UCSD-AML1 (cell line): ENCODE measurements around the gene CAPN12.

ENCODE experiments used
- DNase-seq: peaks from one replicate; lab custom pipeline; 2025; ENCODE audit not compliant: unreplicated experiment; lab: John Stamatoyannopoulos, UW

Gene CAPN12

DNA sequence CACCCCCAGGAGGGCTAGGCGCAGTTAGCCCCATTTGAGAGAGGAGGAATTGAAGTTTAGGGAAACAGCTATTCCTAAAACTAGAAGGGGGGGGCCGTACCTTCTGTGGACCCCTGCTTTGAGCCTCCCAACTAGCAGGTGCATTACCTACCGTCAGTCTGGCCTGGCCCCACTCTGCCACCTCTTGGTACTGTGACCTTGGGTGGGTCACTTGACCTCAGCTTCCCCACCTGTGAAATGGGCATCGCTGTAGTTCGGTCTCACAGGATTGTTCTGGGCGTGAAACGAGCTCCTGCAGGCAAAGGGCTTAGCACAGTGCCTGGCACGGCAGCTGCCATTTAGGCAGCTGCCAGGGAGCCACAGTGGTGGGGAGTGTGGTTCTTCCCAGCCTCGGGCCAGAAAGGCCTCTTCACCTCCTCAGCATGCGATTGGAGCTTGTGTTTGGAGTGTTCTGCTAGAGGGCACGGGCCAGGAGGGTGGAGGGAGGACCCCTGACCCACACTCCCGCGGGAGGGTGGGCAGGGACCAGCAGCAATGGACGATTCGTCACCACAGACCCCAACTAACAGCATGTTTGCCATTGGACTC lies 32.0 kb downstream of the CAPN12 start:
- no peak for DNase-seq

DNA sequence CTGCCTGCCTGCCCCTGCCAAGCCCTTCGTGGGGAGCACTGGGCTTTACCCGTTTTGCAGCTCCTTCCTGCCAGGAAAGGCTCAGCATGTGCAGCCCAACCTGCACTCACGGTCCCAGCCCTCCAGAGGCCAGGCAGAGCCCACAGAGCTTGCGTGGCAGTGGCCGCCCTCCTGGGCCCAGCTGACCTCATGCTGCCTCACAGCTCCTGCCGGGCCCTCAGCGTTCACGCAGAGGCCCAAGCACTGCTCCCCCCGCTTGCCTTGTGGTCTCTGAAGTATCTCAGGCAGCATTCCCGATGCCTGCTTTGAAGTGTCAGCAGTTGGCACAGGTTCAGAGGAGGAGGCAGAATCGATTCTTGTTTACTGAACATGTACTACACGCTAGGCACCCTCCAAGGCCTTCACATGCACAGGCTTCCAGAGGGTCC lies 32.5 kb downstream of the CAPN12 start:
- DNase-seq, result no peak

GRCh38 chr19:38710928-38711725 lies 33.1 kb downstream of the CAPN12 start:
- DNase-seq, result no peak

- no peak for DNase-seq
Observed at GRCh38 chr19:38710416-38710702, 33.9 kb downstream of the CAPN12 start.

GRCh38 chr19:38709671-38710415 lies 34.4 kb downstream of the CAPN12 start:
- no peak for DNase-seq

- DNase-seq, result no peak
Observed at GRCh38 chr19:38709119-38709518, 35.2 kb downstream of the CAPN12 start.

DNA sequence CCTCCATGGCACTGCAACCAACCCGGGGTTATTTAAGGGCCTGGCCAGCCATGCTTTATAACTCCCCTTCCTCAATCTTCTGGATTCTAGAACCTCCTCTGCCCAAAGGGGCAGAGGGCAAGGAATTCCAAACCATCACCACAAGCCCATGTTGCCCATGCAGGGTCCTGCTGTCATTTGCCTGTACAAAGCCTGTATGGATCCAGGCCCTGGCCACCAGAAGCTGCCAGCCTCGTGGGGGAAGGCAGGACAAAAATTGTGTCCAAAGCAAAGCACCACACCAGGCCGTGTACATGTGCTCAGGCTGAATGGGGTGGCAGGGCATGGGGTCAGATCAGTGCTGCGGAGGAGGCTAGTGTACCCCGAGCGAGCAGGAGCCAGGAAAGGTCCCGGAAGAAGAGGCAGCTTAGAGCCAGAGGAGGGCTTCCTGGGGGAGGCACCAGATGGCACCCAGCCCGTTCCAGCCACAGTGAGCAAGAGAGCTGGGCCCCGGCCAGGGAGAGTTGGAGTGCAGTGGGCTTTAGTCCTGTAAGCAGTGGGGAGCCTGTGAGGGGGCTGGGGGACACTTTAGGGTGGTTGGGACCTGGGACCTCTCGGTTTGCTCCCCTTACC lies 35.8 kb downstream of the CAPN12 start:
- DNase-seq, result no peak

GRCh38 chr19:38707512-38708114 lies 36.7 kb downstream of the CAPN12 start:
- no peak for DNase-seq

- DNase-seq, result no peak
Observed at GRCh38 chr19:38706792-38707511, 37.3 kb downstream of the CAPN12 start.

- no peak for DNase-seq
Observed at GRCh38 chr19:38705197-38706019, 38.9 kb downstream of the CAPN12 start.

DNA sequence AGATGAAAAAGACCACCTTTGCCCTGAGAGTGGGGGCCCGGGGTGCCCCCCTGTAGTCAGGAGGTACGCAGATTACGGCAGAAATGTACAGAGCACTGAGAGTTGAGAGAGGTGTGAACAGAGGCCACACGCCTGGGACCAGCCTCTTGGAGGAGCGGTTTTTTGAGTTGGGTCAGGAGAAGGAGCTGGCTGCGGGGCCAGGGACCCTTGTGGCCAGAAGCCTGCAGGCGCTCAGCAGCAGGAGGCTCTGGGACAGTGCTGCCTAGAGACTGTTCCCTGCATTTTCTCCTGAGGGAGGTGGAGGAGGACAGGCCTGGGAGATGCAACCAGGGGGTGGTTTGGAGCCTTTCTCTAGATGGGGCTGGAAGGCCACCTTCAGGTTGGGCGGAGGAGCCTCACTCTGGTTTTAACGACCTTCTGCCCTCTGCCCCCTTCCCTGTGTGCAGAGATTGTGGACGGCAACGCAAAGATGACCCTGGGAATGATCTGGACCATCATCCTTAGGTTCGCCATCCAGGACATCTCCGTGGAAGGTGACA lies 39.7 kb downstream of the CAPN12 start:
- DNase-seq, result no peak

DNA sequence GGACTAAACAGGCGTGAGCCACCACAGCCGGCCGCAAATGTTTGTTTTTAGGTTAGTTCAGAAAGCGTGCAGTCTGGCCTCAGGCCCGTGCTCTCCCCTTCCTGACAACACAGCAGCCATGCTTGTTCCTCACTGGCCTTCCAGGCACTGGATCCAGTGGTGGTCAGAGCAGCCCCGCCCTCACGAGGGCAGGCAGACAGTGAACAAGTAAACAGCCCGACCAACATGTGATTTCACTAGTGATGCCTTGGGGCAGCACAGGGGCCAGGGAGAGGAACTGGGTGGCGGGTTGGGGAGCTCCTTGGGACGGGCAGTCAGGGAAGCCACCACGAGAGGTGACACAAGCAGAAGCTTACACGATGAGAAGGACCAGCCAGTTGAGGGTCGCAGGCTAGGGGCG lies 40.8 kb downstream of the CAPN12 start:
- DNase-seq, result no peak

DNA sequence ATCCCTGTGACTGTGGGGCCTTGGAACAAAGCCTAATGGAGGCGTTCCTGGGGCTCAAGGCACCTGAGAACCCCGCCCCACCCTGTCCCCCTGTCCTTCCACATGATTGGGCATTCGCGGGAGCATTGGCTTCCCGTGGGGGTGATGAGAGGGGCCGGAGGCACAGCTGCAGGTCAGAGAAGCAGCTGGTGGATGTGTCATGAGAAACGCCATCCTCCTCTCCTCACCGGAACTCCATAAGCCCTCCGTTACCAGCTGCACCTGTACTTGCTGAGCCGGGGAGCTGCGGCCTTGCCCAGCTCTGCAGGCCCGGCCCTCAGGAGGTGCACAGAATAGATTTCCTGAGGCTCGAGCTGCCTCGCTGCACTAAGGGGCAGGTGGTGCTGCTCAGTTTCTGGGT lies 42.0 kb downstream of the CAPN12 start:
- no peak for DNase-seq

DNA sequence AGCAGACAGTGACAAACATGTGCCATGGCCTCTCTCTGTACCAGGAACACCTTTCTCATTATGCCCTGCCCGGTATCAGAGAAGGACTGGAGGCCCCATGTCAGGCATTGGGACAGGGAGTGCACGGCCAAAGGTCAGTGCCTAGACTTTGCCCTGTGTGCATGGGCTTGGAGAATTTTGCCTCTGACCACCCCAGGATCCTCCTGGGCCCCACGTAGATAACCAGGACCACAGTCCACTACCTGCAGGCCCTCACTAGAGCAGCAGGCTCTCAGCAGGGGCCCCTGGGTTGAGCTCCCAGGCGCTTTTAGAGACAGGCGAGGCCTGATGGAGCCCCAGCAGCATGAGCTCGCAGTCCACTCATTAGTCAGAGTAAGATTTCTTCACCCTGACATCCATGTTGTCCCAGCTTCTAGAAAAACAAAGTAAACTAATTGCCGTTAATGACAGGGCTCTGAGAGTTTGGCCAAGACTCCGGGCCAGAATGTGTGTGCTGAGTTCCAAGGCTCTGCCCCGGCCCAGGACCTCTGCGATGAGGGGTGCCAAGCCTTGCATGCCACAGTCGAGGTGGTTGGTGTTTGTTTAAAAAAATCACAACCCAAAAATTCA lies 42.7 kb downstream of the CAPN12 start:
- DNase-seq, result no peak

DNA sequence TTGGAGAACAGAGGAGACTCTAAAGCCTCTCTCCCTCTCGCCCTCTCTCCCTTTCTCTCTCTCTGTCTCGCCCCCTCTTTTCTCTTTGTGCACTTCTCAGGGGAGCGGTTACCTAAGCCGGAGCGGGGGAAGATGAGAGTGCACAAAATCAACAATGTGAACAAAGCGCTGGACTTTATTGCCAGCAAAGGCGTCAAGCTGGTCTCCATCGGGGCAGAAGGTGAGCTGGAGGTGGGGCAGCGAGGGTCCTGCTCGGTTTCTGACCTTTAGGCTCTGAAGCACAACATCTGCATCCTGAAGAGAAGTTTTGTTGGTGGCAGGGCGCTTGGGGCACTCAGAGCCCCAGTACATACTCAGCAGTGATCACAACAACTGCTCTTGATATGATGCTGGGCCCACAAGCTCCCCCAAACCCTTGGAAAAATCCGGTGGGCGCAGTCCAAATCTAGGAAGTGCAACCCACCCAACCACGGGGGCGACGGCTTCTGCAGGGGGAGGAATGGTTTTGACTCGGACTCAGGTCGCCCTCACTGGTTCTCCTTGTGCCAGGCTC lies 43.3 kb downstream of the CAPN12 start:
- DNase-seq, result no peak

DNA sequence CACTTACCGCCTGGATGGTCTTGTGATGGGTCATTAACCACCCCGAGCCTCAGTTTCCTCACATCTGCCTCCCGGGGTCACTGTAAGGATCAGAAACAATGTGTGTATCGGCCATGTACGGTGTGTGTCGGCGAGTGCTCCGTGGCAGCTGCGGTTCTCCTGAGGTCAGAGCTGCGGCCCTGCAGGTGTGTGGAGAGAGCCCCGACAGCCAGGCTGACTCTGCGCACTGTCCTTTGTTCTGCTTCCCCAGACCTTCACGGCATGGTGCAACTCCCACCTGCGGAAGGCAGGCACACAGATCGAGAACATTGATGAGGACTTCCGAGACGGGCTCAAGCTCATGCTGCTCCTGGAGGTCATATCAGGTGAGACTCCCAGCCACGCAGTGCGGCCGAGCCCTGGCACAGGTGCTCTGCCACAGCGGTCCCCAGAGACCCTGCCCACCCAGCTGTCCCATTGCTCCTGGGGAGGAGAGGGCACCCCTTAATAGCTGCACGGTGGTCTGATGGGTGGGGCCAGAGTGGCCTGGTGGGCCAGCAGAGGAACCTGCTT lies 43.8 kb downstream of the CAPN12 start:
- DNase-seq, result no peak

- DNase-seq, result no peak
Observed at GRCh38 chr19:38699647-38700349, 44.5 kb downstream of the CAPN12 start.

DNA sequence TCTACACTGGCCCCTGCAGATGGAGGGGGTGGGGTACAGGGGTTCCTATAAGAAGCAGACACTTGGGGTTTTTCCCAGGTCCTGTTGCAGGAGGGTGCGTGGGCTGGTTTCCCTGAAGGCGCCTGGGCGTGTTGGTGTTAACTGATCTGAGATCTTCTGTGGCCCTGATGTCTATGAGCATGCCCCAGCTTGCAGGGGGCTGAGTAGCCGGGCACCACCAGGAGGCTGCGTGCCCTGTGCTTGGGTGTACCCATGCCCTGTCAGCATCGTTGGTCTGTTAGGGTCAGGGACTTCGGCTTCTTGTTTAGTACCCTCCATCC lies 45.3 kb downstream of the CAPN12 start:
- DNase-seq, result no peak
